ENCODE data around the gene SNN. TPM values are rescaled to one million over a fixed set of nuclear protein-coding genes. Genes with fewer than 3 reads are reported as not detected.

SNN gene
- total RNA-seq, 2 donors from 2014 or later, result 28.9 to 35.1 TPM

GRCh38 chr16:11629071-11630030, 38.9 kb upstream of the SNN start:
- TF ChIP-seq, protein P1, sequence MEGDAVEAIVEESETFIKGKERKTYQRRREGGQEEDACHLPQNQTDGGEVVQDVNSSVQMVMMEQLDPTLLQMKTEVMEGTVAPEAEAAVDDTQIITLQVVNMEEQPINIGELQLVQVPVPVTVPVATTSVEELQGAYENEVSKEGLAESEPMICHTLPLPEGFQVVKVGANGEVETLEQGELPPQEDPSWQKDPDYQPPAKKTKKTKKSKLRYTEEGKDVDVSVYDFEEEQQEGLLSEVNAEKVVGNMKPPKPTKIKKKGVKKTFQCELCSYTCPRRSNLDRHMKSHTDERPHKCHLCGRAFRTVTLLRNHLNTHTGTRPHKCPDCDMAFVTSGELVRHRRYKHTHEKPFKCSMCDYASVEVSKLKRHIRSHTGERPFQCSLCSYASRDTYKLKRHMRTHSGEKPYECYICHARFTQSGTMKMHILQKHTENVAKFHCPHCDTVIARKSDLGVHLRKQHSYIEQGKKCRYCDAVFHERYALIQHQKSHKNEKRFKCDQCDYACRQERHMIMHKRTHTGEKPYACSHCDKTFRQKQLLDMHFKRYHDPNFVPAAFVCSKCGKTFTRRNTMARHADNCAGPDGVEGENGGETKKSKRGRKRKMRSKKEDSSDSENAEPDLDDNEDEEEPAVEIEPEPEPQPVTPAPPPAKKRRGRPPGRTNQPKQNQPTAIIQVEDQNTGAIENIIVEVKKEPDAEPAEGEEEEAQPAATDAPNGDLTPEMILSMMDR (conservative IDR thresholded peaks at IDR 0.05), result no peak
- Histone ChIP-seq H3K27me3 (ENCODE audit: control insufficient read depth, insufficient read depth, low read length, poor library complexity, severe bottlenecking) (no peaks in the 10 kb centered on the region), H3K9me3 (ENCODE audit: control insufficient read depth, low read length) (no peaks in the 10 kb centered on the region), H3K4me3 (ENCODE audit: low read length) (no peak overlapping the region), H3K9ac (ENCODE audit: extremely low read depth, low read length, poor library complexity, severe bottlenecking) (no peak overlapping the region), H3K36me3 (ENCODE audit: control insufficient read depth, insufficient read depth, low read length) (no peaks in the 10 kb centered on the region), H3K4me1 (ENCODE audit: control insufficient read depth, insufficient read depth, low read length) (peaks cover 7% of the 10 kb centered on the region), H3K27ac (ENCODE audit: low read depth, low read length) (no peak overlapping the region)
- peak overlapping the region; percentile 48 for H3K27ac Mint-ChIP-seq
- H3K9me3 Mint-ChIP-seq, result no peaks in the 10 kb centered on the region
- no peaks in the 10 kb centered on the region for H3K36me3 Mint-ChIP-seq (ENCODE audit: low read depth)
- WGBS, 2 experiments (ENCODE audit: insufficient coverage in 1 of 2, insufficient read length in 1 of 2), result 91 to 93% methylated on average over 19 to 23 of the region's 23 CpGs
- peaks cover 8% of the 10 kb centered on the region for H3K4me1 Mint-ChIP-seq
- DNase-seq, result no peak
- no peak overlapping the region for H3K4me3 Mint-ChIP-seq
- peaks cover 2% of the 10 kb centered on the region for H3K27me3 Mint-ChIP-seq (ENCODE audit: insufficient read depth)

DNA sequence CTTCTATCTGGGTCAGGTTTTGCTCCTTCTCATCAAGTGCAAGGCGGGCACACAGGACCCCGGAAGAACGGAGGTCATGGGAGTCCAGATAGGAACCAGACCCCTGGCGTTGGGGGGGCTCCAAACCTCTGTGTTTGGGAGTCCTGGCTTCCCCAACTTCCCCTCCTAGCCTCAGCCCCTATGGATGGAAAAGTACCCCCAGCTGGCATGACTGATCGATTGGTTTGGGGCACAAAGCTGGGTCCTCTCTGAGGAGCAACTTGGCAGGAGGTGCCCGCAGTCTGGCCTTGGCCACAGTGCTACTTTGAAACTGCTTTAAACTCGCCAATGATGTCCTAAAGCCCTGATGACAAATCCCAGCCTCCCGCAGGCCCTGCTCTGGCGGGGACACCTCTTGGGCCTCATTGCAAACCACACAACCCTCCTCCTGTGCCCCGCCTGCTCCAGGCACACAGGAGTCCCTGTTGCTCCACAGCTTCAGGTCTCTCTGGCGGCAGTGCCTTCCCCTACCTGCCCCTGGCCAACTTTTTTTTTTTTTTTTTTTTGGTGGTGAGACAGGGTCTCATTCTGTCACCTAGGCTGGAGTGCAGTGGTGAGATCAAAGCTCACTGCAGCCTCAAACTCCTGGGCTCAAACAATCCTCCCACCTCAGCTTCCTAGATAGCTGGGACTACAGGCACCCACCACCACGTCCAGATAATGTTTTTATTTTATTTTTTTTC, 38.0 kb upstream of the SNN start:
- WGBS, 2 experiments (ENCODE audit: insufficient coverage in 1 of 2, insufficient read length in 1 of 2), result 89 to 94% methylated on average over 8 to 12 of the region's 12 CpGs
- peak overlapping the region; percentile 48 for H3K27ac Mint-ChIP-seq
- H3K9me3 Mint-ChIP-seq, result no peaks in the 10 kb centered on the region
- H3K9ac ChIP-seq (ENCODE audit: extremely low read depth, low read length, poor library complexity, severe bottlenecking), result no peak overlapping the region
- no peaks in the 10 kb centered on the region for H3K9me3 ChIP-seq (ENCODE audit: control insufficient read depth, low read length)
- TF ChIP-seq, protein P1 (conservative IDR thresholded peaks at IDR 0.05), result no peak
- peaks cover 8% of the 10 kb centered on the region for H3K4me1 Mint-ChIP-seq
- H3K4me3 Mint-ChIP-seq, result no peak overlapping the region
- peaks cover 7% of the 10 kb centered on the region for H3K4me1 ChIP-seq (ENCODE audit: control insufficient read depth, insufficient read depth, low read length)
- H3K27ac ChIP-seq (ENCODE audit: low read depth, low read length), result no peak overlapping the region
- no peak for DNase-seq
- H3K36me3 ChIP-seq (ENCODE audit: control insufficient read depth, insufficient read depth, low read length), result no peaks in the 10 kb centered on the region
- H3K27me3 Mint-ChIP-seq (ENCODE audit: insufficient read depth), result peaks cover 3% of the 10 kb centered on the region
- H3K27me3 ChIP-seq (ENCODE audit: control insufficient read depth, insufficient read depth, low read length, poor library complexity, severe bottlenecking), result no peaks in the 10 kb centered on the region
- no peaks in the 10 kb centered on the region for H3K36me3 Mint-ChIP-seq (ENCODE audit: low read depth)
- no peak overlapping the region for H3K4me3 ChIP-seq (ENCODE audit: low read length)

GRCh38 chr16:11630768-11631056, 37.5 kb upstream of the SNN start:
- H3K9me3 Mint-ChIP-seq, result no peaks in the 10 kb centered on the region
- peaks cover 8% of the 10 kb centered on the region for H3K4me1 Mint-ChIP-seq
- Histone ChIP-seq H3K9me3 (ENCODE audit: control insufficient read depth, low read length) (no peaks in the 10 kb centered on the region), H3K4me3 (ENCODE audit: low read length) (no peak overlapping the region), H3K9ac (ENCODE audit: extremely low read depth, low read length, poor library complexity, severe bottlenecking) (no peak overlapping the region), H3K27me3 (ENCODE audit: control insufficient read depth, insufficient read depth, low read length, poor library complexity, severe bottlenecking) (no peaks in the 10 kb centered on the region), H3K27ac (ENCODE audit: low read depth, low read length) (no peak overlapping the region), H3K36me3 (ENCODE audit: control insufficient read depth, insufficient read depth, low read length) (no peaks in the 10 kb centered on the region), H3K4me1 (ENCODE audit: control insufficient read depth, insufficient read depth, low read length) (peaks cover 7% of the 10 kb centered on the region)
- whole genome bisulfite sequencing, 2 experiments (ENCODE audit: insufficient coverage in 1 of 2, insufficient read length in 1 of 2), result 91 to 96% methylated on average over 6 of the region's 6 CpGs
- no peak for DNase-seq
- TF ChIP-seq, protein P1 (conservative IDR thresholded peaks at IDR 0.05), result no peak
- no peak overlapping the region for H3K27ac Mint-ChIP-seq
- no peak overlapping the region for H3K4me3 Mint-ChIP-seq
- H3K27me3 Mint-ChIP-seq (ENCODE audit: insufficient read depth), result peaks cover 3% of the 10 kb centered on the region
- H3K36me3 Mint-ChIP-seq (ENCODE audit: low read depth), result no peaks in the 10 kb centered on the region

All from endodermal cell (in vitro differentiated cells).